Measurements from ENCODE around the gene PDLIM3. TPM values are rescaled to one million over a fixed set of nuclear protein-coding genes. Genes with fewer than 3 reads are reported as not detected.

Gene PDLIM3
- total and polyA plus RNA-seq, 2 of the 4 experiments (the other 2 are of a cell fraction) = 6.4 to 11.7 TPM

DNA sequence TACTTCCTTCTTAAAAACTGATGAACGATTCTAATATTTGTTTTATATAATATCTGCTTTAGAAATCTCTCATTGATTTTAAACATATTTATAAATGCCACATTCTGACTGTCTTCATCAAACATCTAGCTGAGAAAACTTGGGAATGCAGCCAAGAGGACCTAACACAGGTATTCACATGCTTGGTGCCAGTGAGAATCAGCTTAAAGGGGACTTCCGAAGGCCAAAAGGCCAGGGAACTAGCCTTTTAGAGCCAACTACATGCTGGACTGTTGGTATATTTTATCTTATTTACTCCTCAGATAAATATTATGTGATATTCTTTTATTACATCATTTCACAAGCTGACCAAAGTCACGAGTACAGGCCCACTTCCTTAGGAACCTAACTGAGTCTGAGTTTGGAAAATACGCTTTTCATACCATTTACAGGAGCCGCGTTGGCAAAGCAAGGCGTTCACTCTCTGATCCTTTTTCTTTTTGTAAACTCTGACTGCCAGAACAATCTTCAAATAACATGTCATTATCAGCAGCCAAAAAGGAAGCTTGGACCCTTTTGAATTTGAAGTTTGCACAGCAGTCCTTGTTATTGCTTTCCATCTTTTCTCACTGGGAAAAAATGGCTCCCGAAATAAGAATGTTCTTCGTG, 41.1 kb upstream of the PDLIM3 start:
- Histone ChIP-seq H2BK20ac (ENCODE audit: low read depth, low read length) (no peak overlapping the region), H3K79me1 (ENCODE audit: low read depth in 1 of 2, low read length in 2 of 2) (peaks cover 0 to 3% of the 10 kb centered on the region in 2 experiments; a peak in 1 of 4 replicates), H3K4ac (ENCODE audit: low read depth, low read length) (peak overlapping the region; percentile 27; the same call in 1 of the 2 replicates), H2BK5ac (ENCODE audit: low read depth, low read length, poor library complexity, severe bottlenecking) (no peak overlapping the region), H4K20me1 (ENCODE audit: insufficient read depth, low read length) (no peaks in the 10 kb centered on the region), H3K14ac (replicated peaks; ENCODE audit: low read depth, low read length) (peak overlapping the region; percentile 14; the same call in 1 of the 2 replicates), H2AFZ (replicated peaks; ENCODE audit: low read length, poor library complexity) (no peak overlapping the region), H3K4me3 (ENCODE audit: insufficient read depth, low read depth, low read length) (no peak overlapping the region), H3K9me1 (ENCODE audit: insufficient read depth, low read length) (peaks cover 7% of the 10 kb centered on the region), H3K27me3 (ENCODE audit: control insufficient read depth, insufficient read depth, low read length) (no peaks in the 10 kb centered on the region; the same call in 1 of the 2 replicates), H3K9me3 (ENCODE audit: control insufficient read depth, insufficient read depth, low read length) (no peaks in the 10 kb centered on the region; the same call in 1 of the 2 replicates), H3K36me3 (ENCODE audit: control insufficient read depth, insufficient read depth, low read length) (no peaks in the 10 kb centered on the region), H3K9ac (ENCODE audit: low read depth, low read length) (no peak overlapping the region), H4K8ac (ENCODE audit: low read depth in 2 of 2, low read length in 2 of 2) (peak overlapping the region in 1 of 2 experiments; percentile 22; a peak in 2 of 4 replicates), H3K56ac (ENCODE audit: extremely low read depth, insufficient read depth, low read length) (no peak overlapping the region), H3K18ac (ENCODE audit: low read depth, low read length) (peak overlapping the region; percentile 67), H2AK9ac (replicated peaks; ENCODE audit: low read depth, low read length, poor library complexity) (no peak overlapping the region), H4K91ac (ENCODE audit: insufficient read depth, low read depth, low read length) (no peak overlapping the region; the same call in 1 of the 2 replicates), H4K5ac (ENCODE audit: low read depth, low read length) (peak overlapping the region; percentile 26; the same call in 1 of the 2 replicates), H3K4me2 (ENCODE audit: low read depth, low read length) (peak overlapping the region; percentile 22; the same call in 1 of the 2 replicates), H2BK15ac (ENCODE audit: low read depth, low read length) (no peak overlapping the region), H3K4me1 (ENCODE audit: control insufficient read depth, insufficient read depth, low read length) (peaks cover 11% of the 10 kb centered on the region), H3K23ac (ENCODE audit: low read depth, low read length) (no peak overlapping the region), H3K27ac (ENCODE audit: insufficient read depth, low read length) (no peak overlapping the region), H2BK120ac (ENCODE audit: low read depth, low read length) (no peak overlapping the region), H2AK5ac (ENCODE audit: low read depth, low read length) (no peak overlapping the region)
- intact Hi-C loops (cut with micrococcal nuclease) = no loop called here
- DNase-seq = no peak
- ATAC-seq (ENCODE audit: low read depth) = no peak; the same call in 1 of the 2 replicates
- 42% methylated on average over 4 of the region's 9 CpGs; no CpG with 5 or more reads in 1 of the 2 experiments for WGBS, 2 experiments (ENCODE audit: extremely low coverage in 2 of 2, insufficient read length in 1 of 2)
- ChIA-PET POLR2A (ENCODE audit: unreplicated experiment) (no interaction called here), CTCF (interaction anchor here (0.6 to 1.4 kb wide), 2 partner anchors 22 to 318 kb away, joined by 3 to 4 read pairs; no protein-coding TSS in a partner anchor)
- dilution Hi-C loops (cut with HindIII; ENCODE audit: low sequenced_read_pairs, unreplicated experiment) = no loop called here
- in situ Hi-C loops (cut with MboI; ENCODE audit: low sequenced_read_pairs) = no loop called here
- BruUV-seq (replicated peaks) = no TSS peak
- TF ChIP-seq, protein P1, sequence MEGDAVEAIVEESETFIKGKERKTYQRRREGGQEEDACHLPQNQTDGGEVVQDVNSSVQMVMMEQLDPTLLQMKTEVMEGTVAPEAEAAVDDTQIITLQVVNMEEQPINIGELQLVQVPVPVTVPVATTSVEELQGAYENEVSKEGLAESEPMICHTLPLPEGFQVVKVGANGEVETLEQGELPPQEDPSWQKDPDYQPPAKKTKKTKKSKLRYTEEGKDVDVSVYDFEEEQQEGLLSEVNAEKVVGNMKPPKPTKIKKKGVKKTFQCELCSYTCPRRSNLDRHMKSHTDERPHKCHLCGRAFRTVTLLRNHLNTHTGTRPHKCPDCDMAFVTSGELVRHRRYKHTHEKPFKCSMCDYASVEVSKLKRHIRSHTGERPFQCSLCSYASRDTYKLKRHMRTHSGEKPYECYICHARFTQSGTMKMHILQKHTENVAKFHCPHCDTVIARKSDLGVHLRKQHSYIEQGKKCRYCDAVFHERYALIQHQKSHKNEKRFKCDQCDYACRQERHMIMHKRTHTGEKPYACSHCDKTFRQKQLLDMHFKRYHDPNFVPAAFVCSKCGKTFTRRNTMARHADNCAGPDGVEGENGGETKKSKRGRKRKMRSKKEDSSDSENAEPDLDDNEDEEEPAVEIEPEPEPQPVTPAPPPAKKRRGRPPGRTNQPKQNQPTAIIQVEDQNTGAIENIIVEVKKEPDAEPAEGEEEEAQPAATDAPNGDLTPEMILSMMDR (conservative IDR thresholded peaks at IDR 0.05; ENCODE audit: low read depth, low read length) = no peak
- TF ChIP-seq MXI1 (IDR thresholded peaks at IDR 0.05; ENCODE audit: borderline replicate concordance, low read depth, low read length) = no peak
- no peak for TF ChIP-seq FOS (IDR thresholded peaks at IDR 0.05; ENCODE audit: low read depth, low read length)
- no peak for TF ChIP-seq NFE2L2 (IDR thresholded peaks at IDR 0.05; ENCODE audit: low read depth, low read length)
- TF ChIP-seq RCOR1 (IDR thresholded peaks at IDR 0.05; ENCODE audit: insufficient replicate concordance, low read length) = no peak
- TF ChIP-seq CHD1 (IDR thresholded peaks at IDR 0.05; ENCODE audit: low read depth, low read length) = no peak
- TF ChIP-seq SMC3 (IDR thresholded peaks at IDR 0.05; ENCODE audit: low read depth, low read length) = no peak
- no peak for TF ChIP-seq MAZ (IDR thresholded peaks at IDR 0.05; ENCODE audit: borderline replicate concordance, low read depth, low read length)
- no peak for TF ChIP-seq CEBPB (IDR thresholded peaks at IDR 0.05; ENCODE audit: low read depth, low read length)
- TF ChIP-seq BHLHE40 (IDR thresholded peaks at IDR 0.05; ENCODE audit: low read depth, low read length) = no peak
- TF ChIP-seq MAFK (IDR thresholded peaks at IDR 0.05; ENCODE audit: low read depth, low read length) = no peak
- TF ChIP-seq, protein P2, sequence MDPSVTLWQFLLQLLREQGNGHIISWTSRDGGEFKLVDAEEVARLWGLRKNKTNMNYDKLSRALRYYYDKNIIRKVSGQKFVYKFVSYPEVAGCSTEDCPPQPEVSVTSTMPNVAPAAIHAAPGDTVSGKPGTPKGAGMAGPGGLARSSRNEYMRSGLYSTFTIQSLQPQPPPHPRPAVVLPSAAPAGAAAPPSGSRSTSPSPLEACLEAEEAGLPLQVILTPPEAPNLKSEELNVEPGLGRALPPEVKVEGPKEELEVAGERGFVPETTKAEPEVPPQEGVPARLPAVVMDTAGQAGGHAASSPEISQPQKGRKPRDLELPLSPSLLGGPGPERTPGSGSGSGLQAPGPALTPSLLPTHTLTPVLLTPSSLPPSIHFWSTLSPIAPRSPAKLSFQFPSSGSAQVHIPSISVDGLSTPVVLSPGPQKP (IDR thresholded peaks at IDR 0.05; ENCODE audit: borderline replicate concordance, low read depth, low read length) = no peak
- TF ChIP-seq POLR2A (IDR thresholded peaks at IDR 0.05; ENCODE audit: low read depth, low read length) = no peak
- TF ChIP-seq RAD21 (IDR thresholded peaks at IDR 0.05; ENCODE audit: low read length) = no peak
- TF ChIP-seq RFX5 (IDR thresholded peaks at IDR 0.05; ENCODE audit: low read depth, low read length) = no peak

Measured in IMR-90 (cell line).